C4-2B (cell line): ENCODE data around the gene MRGPRF.

Source experiments
- CTCF ChIP-seq: fragments of 450-650 bp; conservative IDR thresholded peaks from 2 replicates; pipeline ENCODE4 v1.5.1; 2017; ENCODE audit warnings: mild to moderate bottlenecking
- ZFX ChIP-seq: fragments of 450-650 bp; IDR thresholded peaks from 2 replicates; pipeline ENCODE4 v1.6.1; 2017

GRCh38 chr11:69062169-69062855 lies 49.3 kb upstream of the MRGPRF start:
- TF ChIP-seq CTCF (no peak), ZFX (no peak)
